AG04450 (cell line): ENCODE results near the gene SSX4B. TPM values are rescaled to one million over a fixed set of nuclear protein-coding genes. Genes with fewer than 3 reads are reported as not detected.
"Not testable (repeated sequence)": the region's sequence is repeated elsewhere in the genome, so short reads cannot be mapped to it uniquely, and the experiment has no call there.

Experiments used
- CTCF ChIA-PET: fragments of 300-600, 350-600 bp; formaldehyde crosslinking; extraction: SDS; loops from one replicate; lab custom pipeline; 2022; ENCODE audit warnings: antibody characterized with exemption, inconsistent platforms; lab: Charles Lee
- POLR2A ChIA-PET: fragments of 350-600 bp; formaldehyde crosslinking; extraction: SDS; loops from one replicate; lab custom pipeline; 2021; ENCODE audit warnings: antibody characterized with exemption, inconsistent platforms; lab: Yijun Ruan, JAX
- DNase-seq: peaks from one replicate; pipeline ENCODE4 v3.0.0-alpha.2; 2011; ENCODE audit warnings: low read depth, low spot score
- H3K27ac ChIP-seq: one replicate; pipeline ENCODE4 v1.5.1; 2012; ENCODE audit warnings: low read depth, low read length, control low read depth
- H3K27me3 ChIP-seq: one replicate; pipeline ENCODE4 v1.6.0; 2012; ENCODE audit warnings: low read length; ENCODE audit not compliant: control insufficient read depth, insufficient read depth
- H3K4me3 ChIP-seq: 2 replicates; pipeline ENCODE4 v1.5.1; 2011; ENCODE audit warnings: mild to moderate bottlenecking, low read depth, low read length, control low read depth
- H3K9me3 ChIP-seq: 2 replicates; pipeline ENCODE4 v1.5.1; 2012; ENCODE audit warnings: low read length; ENCODE audit not compliant: control insufficient read depth, insufficient read depth
- CTCF ChIP-seq: IDR thresholded peaks from 2 replicates; pipeline ENCODE4 v1.5.1; 2011; ENCODE audit warnings: low read depth, low read length, control low read depth, inconsistent platforms
- polyA plus RNA-seq: library from polyadenylated mRNA; depleted of rRNA; stranded (reverse); fragments of >200 nt; gene quantifications from 2 replicates; pipeline ENCODE4 v1.2.3, GENCODE V29; 2011

The SSX4B gene
- polyA plus RNA-seq, 1 experiment, result not detected

DNA sequence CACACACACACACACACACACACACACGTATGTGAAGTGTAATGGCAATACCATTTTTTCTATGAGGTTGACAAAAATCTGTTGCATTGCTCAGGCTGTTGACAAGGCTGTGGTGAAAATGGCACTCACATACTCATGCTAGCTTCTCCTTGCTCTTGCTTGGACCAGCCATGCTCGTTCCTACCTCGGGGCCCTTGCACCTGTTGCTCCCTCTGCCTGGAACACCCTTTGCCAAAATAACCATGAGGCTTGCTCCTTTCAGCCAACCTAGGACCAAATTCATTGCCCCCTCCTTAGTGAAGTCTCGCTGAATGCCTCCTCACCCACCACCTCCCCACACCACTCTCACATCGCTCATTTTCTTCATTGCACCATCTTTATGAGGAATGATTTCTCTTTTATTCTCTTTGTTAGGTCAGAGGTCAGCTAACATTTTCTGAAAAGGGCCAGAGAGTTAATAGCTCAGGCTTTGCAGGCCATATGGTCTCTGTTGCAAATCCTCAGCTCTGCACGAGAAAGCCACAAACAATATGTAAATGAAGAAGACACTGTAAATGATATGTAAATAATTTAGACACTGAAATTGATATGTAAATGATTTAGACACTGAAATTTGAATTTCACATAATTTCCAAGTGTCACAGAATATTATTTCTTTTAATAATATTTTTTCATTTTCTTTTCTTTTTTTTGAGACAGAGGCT, 45.0 kb upstream of the SSX4B start:
- Histone ChIP-seq H3K27ac (no peak overlapping the region), H3K9me3 (no peaks in the 10 kb centered on the region), H3K27me3 (no peaks in the 10 kb centered on the region), H3K4me3 (no peak overlapping the region)
- TF ChIP-seq CTCF, result no peak
- no peak for DNase-seq
- ChIA-PET CTCF (interaction anchor here (0.6 kb wide), 1 partner anchor 373 kb away, joined by 3 read pairs; no protein-coding TSS in a partner anchor), POLR2A (no interaction called here)

DNA sequence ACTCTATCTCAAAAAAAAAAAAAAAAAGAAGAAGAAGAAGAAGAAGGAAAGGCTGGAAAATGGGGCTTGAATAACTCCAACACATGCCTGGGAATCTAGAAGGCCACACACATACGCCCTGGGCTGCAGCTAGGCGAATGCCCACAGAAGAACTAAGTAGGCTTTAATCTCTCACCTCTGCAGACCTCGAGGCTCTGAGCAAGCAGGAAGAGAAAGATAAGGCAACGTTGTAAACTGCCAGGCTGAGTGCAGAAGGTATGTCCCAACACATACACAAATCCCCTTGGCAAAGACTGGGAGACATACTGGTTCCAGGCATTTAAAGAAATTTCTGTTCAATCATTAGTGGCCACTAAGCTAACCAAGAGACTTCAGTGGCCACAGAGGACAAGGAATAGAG, 39.9 kb upstream of the SSX4B start:
- DNase-seq, result no peak
- TF ChIP-seq CTCF, result no peak
- Histone ChIP-seq H3K27ac (no peak overlapping the region), H3K4me3 (no peak overlapping the region), H3K9me3 (no peaks in the 10 kb centered on the region), H3K27me3 (no peaks in the 10 kb centered on the region)
- POLR2A ChIA-PET, result no interaction called here
- CTCF ChIA-PET, result no interaction called here

DNA sequence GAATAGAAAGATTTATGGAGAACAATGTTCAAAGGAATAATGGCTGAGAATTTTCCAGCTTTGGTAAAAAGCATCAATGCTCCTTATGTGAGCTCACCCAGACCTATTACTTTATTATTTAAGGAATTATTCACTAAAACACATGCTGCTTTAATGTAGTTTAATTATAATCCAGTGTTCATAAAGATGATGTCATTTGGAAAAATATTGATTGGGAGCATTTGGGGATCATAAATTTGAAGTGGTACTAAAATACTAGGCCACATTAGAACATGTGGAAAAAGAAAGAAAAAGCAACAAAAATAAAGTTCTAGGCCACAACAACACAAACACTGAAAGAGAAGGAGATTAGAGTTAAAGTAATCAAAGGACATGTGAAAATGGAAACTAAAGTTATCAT, 38.3 kb upstream of the SSX4B start:
- no peak for DNase-seq
- POLR2A ChIA-PET, result interaction anchor here (0.6 kb wide), 1 partner anchor 123 kb away, joined by 7 read pairs; no protein-coding TSS in a partner anchor
- H3K27me3 ChIP-seq, result no peaks in the 10 kb centered on the region
- H3K27ac ChIP-seq, result no peak overlapping the region
- CTCF ChIA-PET, result no interaction called here
- no peak for TF ChIP-seq CTCF
- no peaks in the 10 kb centered on the region for H3K9me3 ChIP-seq
- H3K4me3 ChIP-seq, result no peak overlapping the region

- DNase-seq, H3K27me3 ChIP-seq, H3K4me3 ChIP-seq, H3K9me3 ChIP-seq, H3K27ac ChIP-seq, CTCF ChIA-PET, POLR2A ChIA-PET: not testable (repeated sequence)
Measured at GRCh38 chrX:48447201-48447600, 35.4 kb upstream of the SSX4B start.

- DNase-seq, CTCF ChIA-PET, POLR2A ChIA-PET: not testable (repeated sequence)
Measured at GRCh38 chrX:48433713-48434112, 22.0 kb upstream of the SSX4B start.

GRCh38 chrX:48430166-48430565, 18.4 kb upstream of the SSX4B start:
- H3K27ac ChIP-seq, H3K9me3 ChIP-seq, POLR2A ChIA-PET, H3K4me3 ChIP-seq, H3K27me3 ChIP-seq, DNase-seq, CTCF ChIA-PET: not testable (repeated sequence)

More at GRCh38 chrX:48433713-48434112, 22.0 kb upstream of the SSX4B start:
- H3K27ac ChIP-seq, H3K9me3 ChIP-seq, H3K4me3 ChIP-seq, H3K27me3 ChIP-seq: not testable (repeated sequence)

DNA sequence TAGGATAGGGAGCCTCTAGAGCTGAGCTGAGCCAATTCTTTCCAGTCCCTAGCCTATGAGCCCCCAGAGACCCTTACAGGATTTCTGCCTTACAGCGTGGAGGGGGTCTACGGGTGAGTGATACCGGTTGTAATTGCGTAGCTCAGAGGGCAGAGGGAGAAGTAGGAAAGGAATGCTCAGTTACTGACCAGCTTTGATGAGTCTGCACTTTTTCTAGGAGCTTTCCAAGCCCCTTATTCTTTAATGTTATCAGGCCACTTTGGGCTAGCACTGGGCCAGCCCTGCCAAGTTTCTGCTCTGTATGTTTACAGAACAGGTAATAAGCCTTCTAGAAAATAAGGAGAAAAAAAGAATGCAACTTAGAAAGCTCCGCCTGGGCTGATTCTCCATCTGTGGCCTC, 17.8 kb upstream of the SSX4B start:
- DNase-seq, H3K4me3 ChIP-seq, H3K9me3 ChIP-seq, POLR2A ChIA-PET, H3K27ac ChIP-seq, H3K27me3 ChIP-seq, CTCF ChIA-PET: not testable (repeated sequence)

DNA sequence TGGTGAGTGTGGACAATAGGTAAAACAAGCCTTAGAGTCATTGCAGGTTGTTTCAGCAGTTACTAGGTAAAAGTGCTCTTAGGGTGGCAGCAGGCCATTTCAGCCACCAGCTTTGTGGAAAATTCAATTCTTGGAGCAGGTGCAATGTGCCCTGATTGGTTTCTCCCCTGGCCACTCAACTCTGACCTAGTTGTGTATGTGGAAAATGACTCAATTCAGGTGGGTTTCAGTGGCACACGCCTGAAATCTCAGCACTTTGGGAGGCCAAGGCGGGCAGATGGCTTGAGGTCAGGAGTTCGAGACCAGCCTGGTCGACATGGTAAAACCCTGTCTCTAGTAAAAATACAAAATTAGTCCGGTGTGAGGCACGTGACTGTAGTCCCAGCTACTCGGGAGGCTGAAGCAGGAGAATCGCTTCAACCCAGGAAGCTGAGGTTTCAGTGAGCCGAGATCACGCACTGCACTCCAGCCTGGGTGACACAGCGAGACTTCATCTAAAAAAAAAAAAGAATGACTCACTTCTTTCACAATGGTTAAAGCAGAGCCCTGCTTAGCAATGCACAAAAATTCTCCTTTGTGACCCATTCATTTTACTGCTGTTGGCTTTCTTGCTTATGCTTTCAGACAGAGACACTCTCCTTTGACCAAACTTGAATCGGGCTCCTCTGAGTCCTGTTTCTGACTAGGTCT, 15.4 kb upstream of the SSX4B start:
- POLR2A ChIA-PET, DNase-seq, H3K9me3 ChIP-seq, H3K27me3 ChIP-seq, H3K27ac ChIP-seq, H3K4me3 ChIP-seq, CTCF ChIA-PET: not testable (repeated sequence)

- H3K9me3 ChIP-seq, DNase-seq, H3K4me3 ChIP-seq, CTCF ChIA-PET, H3K27me3 ChIP-seq, POLR2A ChIA-PET, H3K27ac ChIP-seq: not testable (repeated sequence)
Measured at GRCh38 chrX:48397825-48398224, 13.9 kb downstream of the SSX4B start.
